Measurements from ENCODE around the gene TBC1D5.

Gene TBC1D5

DNA sequence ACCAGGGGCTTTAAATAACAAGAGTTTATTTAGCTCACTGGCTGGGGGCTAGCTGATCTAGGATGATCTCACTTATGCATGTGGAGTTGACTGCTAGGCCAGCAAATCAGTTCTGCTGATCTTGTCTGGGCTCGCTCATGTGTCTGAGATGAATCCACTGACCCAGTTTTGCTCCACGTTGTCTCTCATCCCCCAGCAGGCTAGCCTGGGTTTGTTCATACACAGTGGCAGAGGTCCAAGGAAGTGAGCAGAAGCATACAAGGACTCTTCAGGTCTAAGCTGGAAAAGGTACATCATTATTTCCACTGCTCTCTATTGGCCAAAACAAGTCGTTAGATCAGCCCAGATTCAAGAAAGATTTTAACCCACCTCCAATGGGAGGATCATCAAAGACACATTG lies 619.7 kb downstream of the TBC1D5 start:
- Histone ChIP-seq H3K27me3 (ENCODE audit: low read depth, low read length) (no peaks in the 10 kb centered on the region), H3K4me3 (ENCODE audit: low read depth in 1 of 2, low read length in 2 of 2) (no peak overlapping the region), H3K4me1 (ENCODE audit: control insufficient read depth in 1 of 2, insufficient read depth in 2 of 2, low read length in 2 of 2) (no peaks in the 10 kb centered on the region), H3K9me3 (ENCODE audit: control insufficient read depth in 1 of 2, low read length in 2 of 2) (peaks cover 0 to 4% of the 10 kb centered on the region in 2 donors), H3K27ac (ENCODE audit: low read length) (no peak overlapping the region), H3K36me3 (ENCODE audit: control insufficient read depth in 1 of 2, insufficient read depth in 2 of 2, low read length in 2 of 2) (no peaks in the 10 kb centered on the region)

DNA sequence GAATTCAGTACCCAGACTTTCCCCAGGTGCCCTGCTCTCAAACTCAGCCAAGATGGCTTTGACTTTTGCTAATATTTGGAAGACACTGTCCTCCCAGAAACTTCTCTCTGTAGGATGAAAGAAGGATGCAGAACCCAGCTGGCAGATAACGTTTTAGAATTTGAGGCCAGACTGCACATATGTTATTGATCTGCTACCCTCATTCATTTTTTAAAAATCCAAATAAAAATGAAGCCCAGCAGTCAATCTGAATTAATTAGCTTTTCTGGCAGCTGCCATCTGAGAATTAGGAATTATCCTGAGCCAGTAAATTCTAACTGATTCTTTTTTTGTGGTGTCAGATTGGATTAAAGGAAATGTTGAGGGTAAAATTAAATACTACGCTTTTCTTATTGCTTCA lies 621.1 kb downstream of the TBC1D5 start:
- Histone ChIP-seq H3K36me3 (ENCODE audit: control insufficient read depth in 1 of 2, insufficient read depth in 2 of 2, low read length in 2 of 2) (no peaks in the 10 kb centered on the region), H3K27ac (ENCODE audit: low read length) (no peak overlapping the region), H3K27me3 (ENCODE audit: low read depth, low read length) (no peaks in the 10 kb centered on the region), H3K9me3 (ENCODE audit: control insufficient read depth in 1 of 2, low read length in 2 of 2) (peaks cover 0 to 4% of the 10 kb centered on the region in 2 donors), H3K4me3 (ENCODE audit: low read depth in 1 of 2, low read length in 2 of 2) (no peak overlapping the region), H3K4me1 (ENCODE audit: control insufficient read depth in 1 of 2, insufficient read depth in 2 of 2, low read length in 2 of 2) (no peaks in the 10 kb centered on the region)

DNA sequence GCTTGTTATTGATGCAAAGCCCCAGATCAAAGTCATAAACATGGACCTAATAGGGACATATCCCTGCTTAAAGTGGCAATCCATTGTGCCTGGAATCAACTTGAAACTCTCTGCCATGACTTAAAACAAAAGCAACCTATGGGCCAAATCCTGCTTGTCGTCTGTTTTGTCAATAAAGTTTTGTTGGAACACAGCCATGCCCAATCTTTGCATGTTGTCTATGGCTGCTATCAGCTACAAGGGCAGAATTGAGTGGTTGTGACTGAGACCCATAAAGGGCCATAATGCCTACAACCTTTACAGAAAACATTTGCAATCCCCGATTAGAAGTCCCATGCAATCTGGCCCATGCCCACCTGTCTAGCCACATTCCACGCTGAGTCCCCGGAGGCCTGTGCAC lies 622.3 kb downstream of the TBC1D5 start:
- Histone ChIP-seq H3K4me3 (ENCODE audit: low read depth in 1 of 2, low read length in 2 of 2) (no peak overlapping the region), H3K27ac (ENCODE audit: low read length) (no peak overlapping the region), H3K36me3 (ENCODE audit: control insufficient read depth in 1 of 2, insufficient read depth in 2 of 2, low read length in 2 of 2) (no peaks in the 10 kb centered on the region), H3K27me3 (ENCODE audit: low read depth, low read length) (no peaks in the 10 kb centered on the region), H3K4me1 (ENCODE audit: control insufficient read depth in 1 of 2, insufficient read depth in 2 of 2, low read length in 2 of 2) (no peaks in the 10 kb centered on the region), H3K9me3 (ENCODE audit: control insufficient read depth in 1 of 2, low read length in 2 of 2) (peaks cover 0 to 4% of the 10 kb centered on the region in 2 donors)

GRCh38 chr3:17119201-17120072 lies 623.0 kb downstream of the TBC1D5 start:
- Histone ChIP-seq H3K27me3 (ENCODE audit: low read depth, low read length) (no peaks in the 10 kb centered on the region), H3K36me3 (ENCODE audit: control insufficient read depth in 1 of 2, insufficient read depth in 2 of 2, low read length in 2 of 2) (no peaks in the 10 kb centered on the region)

DNA sequence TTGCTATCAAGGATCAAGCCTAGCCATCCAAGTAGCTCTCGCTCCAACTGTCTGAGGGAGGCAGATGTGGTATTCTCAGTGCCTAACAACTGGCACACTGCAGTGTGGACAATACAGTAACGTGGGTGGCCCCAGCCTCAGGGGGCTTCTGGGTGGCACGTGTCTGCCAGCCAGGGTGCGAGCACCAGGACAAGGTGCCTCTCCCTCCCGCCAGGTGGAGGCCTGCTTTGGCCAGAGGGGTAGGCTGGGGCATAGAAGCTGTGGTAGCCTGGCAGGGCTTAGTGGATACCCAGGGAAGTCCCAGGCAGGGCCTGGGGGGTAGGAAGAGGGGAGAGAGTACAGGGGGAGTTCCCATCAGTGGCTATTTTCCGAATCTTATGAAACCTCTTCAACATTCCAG lies 623.7 kb downstream of the TBC1D5 start:
- Histone ChIP-seq H3K9me3 (ENCODE audit: control insufficient read depth in 1 of 2, low read length in 2 of 2) (peaks cover 0 to 4% of the 10 kb centered on the region in 2 donors), H3K27me3 (ENCODE audit: low read depth, low read length) (no peaks in the 10 kb centered on the region), H3K27ac (ENCODE audit: low read length) (no peak overlapping the region), H3K4me3 (ENCODE audit: low read depth in 1 of 2, low read length in 2 of 2) (no peak overlapping the region), H3K36me3 (ENCODE audit: control insufficient read depth in 1 of 2, insufficient read depth in 2 of 2, low read length in 2 of 2) (no peaks in the 10 kb centered on the region), H3K4me1 (ENCODE audit: control insufficient read depth in 1 of 2, insufficient read depth in 2 of 2, low read length in 2 of 2) (no peaks in the 10 kb centered on the region)

More at GRCh38 chr3:17119201-17120072, 623.0 kb downstream of the TBC1D5 start:
- H3K9me3 ChIP-seq (ENCODE audit: control insufficient read depth in 1 of 2, low read length in 2 of 2): peaks cover 0 to 4% of the 10 kb centered on the region in 2 donors
- H3K4me3 ChIP-seq (ENCODE audit: low read depth in 1 of 2, low read length in 2 of 2): no peak overlapping the region
- H3K4me1 ChIP-seq (ENCODE audit: control insufficient read depth in 1 of 2, insufficient read depth in 2 of 2, low read length in 2 of 2): no peaks in the 10 kb centered on the region
- no peak overlapping the region for H3K27ac ChIP-seq (ENCODE audit: low read length)

DNA sequence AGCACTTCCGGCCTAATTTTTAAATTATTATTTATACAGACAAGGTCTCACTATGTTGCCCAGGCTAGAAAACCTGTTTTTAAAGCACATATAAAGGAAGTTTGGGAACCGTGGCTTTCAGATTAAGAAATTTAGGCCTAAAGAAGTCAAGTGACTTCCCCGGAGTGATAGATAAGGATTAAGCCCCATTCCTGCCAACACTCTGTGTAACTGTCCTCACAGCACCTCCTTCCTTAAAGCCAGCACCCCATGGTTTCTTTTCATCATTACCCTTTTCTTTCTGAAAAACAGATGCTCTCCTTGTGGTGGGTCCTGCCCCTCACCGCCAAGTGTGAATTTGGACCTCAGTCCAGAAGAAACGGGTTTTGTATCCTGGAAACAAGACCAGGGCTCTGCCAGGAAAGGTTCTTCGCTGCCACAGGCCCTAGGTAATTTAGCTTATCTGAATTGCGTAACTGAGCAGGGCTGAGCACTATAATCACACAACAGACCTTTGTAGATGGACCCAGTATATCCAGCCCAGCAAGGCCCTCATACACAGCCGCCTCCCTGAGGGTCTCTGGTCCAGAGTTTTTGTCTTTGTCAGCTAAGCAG lies 626.3 kb downstream of the TBC1D5 start:
- no peaks in the 10 kb centered on the region for H3K9me3 ChIP-seq (ENCODE audit: control insufficient read depth in 1 of 2, low read length in 2 of 2)
- H3K4me3 ChIP-seq (ENCODE audit: low read depth in 1 of 2, low read length in 2 of 2): no peak overlapping the region
- H3K36me3 ChIP-seq (ENCODE audit: control insufficient read depth in 1 of 2, insufficient read depth in 2 of 2, low read length in 2 of 2): no peaks in the 10 kb centered on the region
- no peak overlapping the region for H3K27ac ChIP-seq (ENCODE audit: low read length)
- H3K27me3 ChIP-seq (ENCODE audit: low read depth, low read length): no peaks in the 10 kb centered on the region
- H3K4me1 ChIP-seq (ENCODE audit: control insufficient read depth in 1 of 2, insufficient read depth in 2 of 2, low read length in 2 of 2): no peaks in the 10 kb centered on the region

DNA sequence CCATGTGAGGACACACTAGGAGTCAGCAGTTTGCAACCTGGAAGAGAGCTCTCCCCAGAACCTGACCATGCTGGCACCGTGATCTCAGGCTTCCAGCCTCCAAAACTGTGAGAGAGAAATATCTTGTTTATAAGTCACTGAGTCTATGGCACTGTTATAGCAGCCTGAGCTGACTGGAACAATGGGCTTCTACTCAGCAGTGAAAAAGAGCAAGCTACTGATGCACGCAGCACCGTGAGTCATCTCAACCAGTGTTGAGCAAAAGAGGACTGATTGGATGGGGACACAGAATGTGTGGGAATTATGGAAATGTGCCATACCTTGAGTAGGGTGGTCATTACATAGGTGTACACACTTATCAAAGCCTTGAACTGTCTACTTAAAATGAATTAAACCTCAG lies 627.2 kb downstream of the TBC1D5 start:
- Histone ChIP-seq H3K36me3 (ENCODE audit: control insufficient read depth in 1 of 2, insufficient read depth in 2 of 2, low read length in 2 of 2) (no peaks in the 10 kb centered on the region), H3K27ac (ENCODE audit: low read length) (no peak overlapping the region), H3K4me3 (ENCODE audit: low read depth in 1 of 2, low read length in 2 of 2) (no peak overlapping the region), H3K9me3 (ENCODE audit: control insufficient read depth in 1 of 2, low read length in 2 of 2) (no peaks in the 10 kb centered on the region), H3K4me1 (ENCODE audit: control insufficient read depth in 1 of 2, insufficient read depth in 2 of 2, low read length in 2 of 2) (no peaks in the 10 kb centered on the region), H3K27me3 (ENCODE audit: low read depth, low read length) (no peaks in the 10 kb centered on the region)

DNA sequence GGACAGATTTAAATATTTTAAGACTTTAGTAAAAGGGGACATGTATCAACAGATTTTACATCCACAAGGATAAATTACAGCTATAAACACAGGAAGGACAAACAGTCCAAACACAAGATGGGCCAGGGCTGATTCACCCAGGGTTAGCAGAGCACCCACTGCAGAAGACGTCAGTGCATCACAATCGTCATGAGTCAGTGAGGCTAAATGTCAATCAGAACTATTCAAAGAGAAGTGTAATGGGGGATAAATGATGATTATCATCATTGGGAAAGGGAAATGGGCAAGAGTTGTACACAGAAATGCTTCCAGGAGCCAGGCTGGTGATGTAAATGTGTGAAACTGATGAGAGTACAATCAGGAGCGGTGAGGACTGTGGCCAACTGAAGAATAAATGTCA lies 630.8 kb downstream of the TBC1D5 start:
- Histone ChIP-seq H3K27me3 (ENCODE audit: low read depth, low read length) (no peaks in the 10 kb centered on the region), H3K36me3 (ENCODE audit: control insufficient read depth in 1 of 2, insufficient read depth in 2 of 2, low read length in 2 of 2) (no peaks in the 10 kb centered on the region), H3K4me3 (ENCODE audit: low read depth in 1 of 2, low read length in 2 of 2) (no peak overlapping the region), H3K4me1 (ENCODE audit: control insufficient read depth in 1 of 2, insufficient read depth in 2 of 2, low read length in 2 of 2) (no peaks in the 10 kb centered on the region), H3K27ac (ENCODE audit: low read length) (no peak overlapping the region), H3K9me3 (ENCODE audit: control insufficient read depth in 1 of 2, low read length in 2 of 2) (no peaks in the 10 kb centered on the region)

GRCh38 chr3:17110660-17111396 lies 631.6 kb downstream of the TBC1D5 start:
- Histone ChIP-seq H3K4me1 (ENCODE audit: control insufficient read depth in 1 of 2, insufficient read depth in 2 of 2, low read length in 2 of 2) (no peaks in the 10 kb centered on the region), H3K36me3 (ENCODE audit: control insufficient read depth in 1 of 2, insufficient read depth in 2 of 2, low read length in 2 of 2) (no peaks in the 10 kb centered on the region), H3K9me3 (ENCODE audit: control insufficient read depth in 1 of 2, low read length in 2 of 2) (no peaks in the 10 kb centered on the region), H3K27me3 (ENCODE audit: low read depth, low read length) (no peaks in the 10 kb centered on the region), H3K4me3 (ENCODE audit: low read depth in 1 of 2, low read length in 2 of 2) (no peak overlapping the region), H3K27ac (ENCODE audit: low read length) (no peak overlapping the region)
